K562 (cell line): ENCODE data around the gene STX3. TPM values are rescaled to one million over a fixed set of nuclear protein-coding genes. Genes with fewer than 3 reads are reported as not detected.

ENCODE experiments used
- ATAC-seq: fragments of 200-7000 bp; cut with Tn5 transposase; 3 replicates; pipeline ENCODE4 v1.9.1; 2020; ENCODE audit warnings: moderate library complexity
- BruUV-seq: library from RNA; stranded (reverse); fragments of 400-500 nt; replicated peaks from 2 replicates; lab custom pipeline; 2021; lab: Mats Ljungman, UMichigan
- CTCF ChIA-PET: fragments of 300-600 bp; formaldehyde crosslinking; extraction: SDS; loops from one replicate; lab custom pipeline; 2021; ENCODE audit warnings: low intra/inter-chr PET ratio; lab: Yijun Ruan, JAX
- POLR2A ChIA-PET: fragments of 300-600, 350-650 bp; sonication (Branson Sonifier 250); formaldehyde crosslinking; extraction: SDS; loops from one replicate; lab custom pipeline; 2021; ENCODE audit warnings: antibody characterized with exemption, inconsistent platforms; lab: Yijun Ruan, JAX
- DNase-seq, 4 experiments: peaks; one replicate each; pipeline versions ENCODE4 v3.0.0 to v3.0.0-alpha.2; 2011 to 2018; ENCODE audit warnings: low spot score in 3 of 4, mixed read lengths in 3 of 4; ENCODE audit errors: extremely low read depth in 1 of 4
- FAIRE-seq: peaks from 2 replicates; lab custom pipeline; 2011; peaks lifted over from hg19 to GRCh38; lab: Jason Lieb, UNC
- H2AFZ ChIP-seq: 2 replicates; pipeline ENCODE4 v1.6.0; 2011; ENCODE audit warnings: low read depth, low read length, control low read depth, inconsistent platforms
- H3K27ac ChIP-seq: fragments of 200-600 bp; 3 replicates; pipeline ENCODE4 v1.8.0; 2011; ENCODE audit warnings: low read depth, mild to moderate bottlenecking, control low read depth, inconsistent platforms, low read length, moderate library complexity, mixed read lengths; ENCODE audit errors: extremely low read depth
- H3K27me3 ChIP-seq, 2 experiments: fragments of 300-600 bp in 1 of 2; 2 replicates in 1 of 2; 3 replicates in 1 of 2; pipeline versions ENCODE4 v1.6.0 to v1.8.0; 2011; ENCODE audit warnings: inconsistent platforms in 2 of 2, low read length in 2 of 2, mild to moderate bottlenecking in 1 of 2, mixed read lengths in 1 of 2, moderate library complexity in 1 of 2; ENCODE audit not compliant: control insufficient read depth in 2 of 2, insufficient read depth in 2 of 2
- H3K36me3 ChIP-seq: fragments of 300-600 bp; 3 replicates; pipeline ENCODE4 v1.8.0; 2011; ENCODE audit warnings: mild to moderate bottlenecking, low read length, inconsistent platforms; ENCODE audit not compliant: control insufficient read depth, insufficient read depth
- H3K4me1 ChIP-seq, 2 experiments: fragments of 200-600 bp in 1 of 2; replicated peaks in 1 of 2; 2 replicates in 1 of 2; 3 replicates in 1 of 2; pipeline versions ENCODE4 v1.5.1 to v1.8.0; 2011; ENCODE audit warnings: inconsistent platforms in 2 of 2, low read length in 2 of 2, mild to moderate bottlenecking in 1 of 2, mixed read lengths in 1 of 2, moderate library complexity in 1 of 2; ENCODE audit not compliant: control insufficient read depth in 2 of 2, insufficient read depth in 2 of 2
- H3K4me2 ChIP-seq: 2 replicates; pipeline ENCODE4 v1.6.1; 2011; ENCODE audit warnings: low read length, control low read depth, inconsistent platforms, mixed read lengths; ENCODE audit not compliant: insufficient read depth
- H3K4me3 ChIP-seq: fragments of 200-600 bp; sonication (generic), shearing (Covaris generic); 2 replicates; pipeline ENCODE4 v1.5.1; 2016; ENCODE audit warnings: control low read depth, inconsistent platforms
- H3K79me2 ChIP-seq: fragments of 200-600 bp; 3 replicates; pipeline ENCODE4 v1.8.0; 2011; ENCODE audit warnings: low read length, inconsistent platforms; ENCODE audit not compliant: control insufficient read depth, insufficient read depth
- H3K9ac ChIP-seq, 2 experiments: 2 replicates each; pipeline versions ENCODE4 v1.6.0 to v1.6.1; 2011; ENCODE audit warnings: low read depth in 2 of 2, low read length in 2 of 2, control low read depth in 1 of 2, inconsistent platforms in 1 of 2, mild to moderate bottlenecking in 1 of 2, mixed read lengths in 1 of 2; ENCODE audit not compliant: insufficient read depth in 1 of 2
- H3K9me1 ChIP-seq: one replicate; pipeline ENCODE4 v1.6.0; 2011; ENCODE audit warnings: inconsistent platforms, mild to moderate bottlenecking, low read length, moderate library complexity; ENCODE audit not compliant: control insufficient read depth, insufficient read depth
- H3K9me3 ChIP-seq: replicated peaks from 2 replicates; pipeline ENCODE4 v1.5.1; 2011; ENCODE audit warnings: low read depth, low read length, inconsistent platforms; ENCODE audit not compliant: control insufficient read depth, insufficient read depth
- H4K20me1 ChIP-seq: replicated peaks from 2 replicates; pipeline ENCODE4 v1.6.1; 2011; ENCODE audit warnings: low read length, inconsistent platforms, mixed read lengths; ENCODE audit not compliant: control insufficient read depth, insufficient read depth
- CC2D1A ChIP-seq: fragments of 450-650 bp; IDR thresholded peaks from 2 replicates; pipeline ENCODE4 v1.6.1; 2017; ENCODE audit warnings: mild to moderate bottlenecking
- KLF16 ChIP-seq: IDR thresholded peaks from 2 replicates; pipeline ENCODE4 v1.6.1; 2016; ENCODE audit warnings: antibody characterized with exemption
- MEF2D ChIP-seq: conservative IDR thresholded peaks from 2 replicates; pipeline ENCODE4 v1.6.1; 2016; ENCODE audit warnings: low read depth, missing genetic modification characterization, missing compliant biosample characterization
- MYBL2 ChIP-seq, 2 experiments: fragments of 450-650 bp in 1 of 2; sonication (generic) in 1 of 2; formaldehyde crosslinking in 1 of 2; IDR thresholded peaks; 2 replicates each; pipeline versions ENCODE4 v1.6.1 to v1.8.1; 2017 to 2022; ENCODE audit warnings: borderline replicate concordance in 1 of 2, inconsistent platforms in 1 of 2, low read depth in 1 of 2, mild to moderate bottlenecking in 1 of 2, missing genetic modification reagents in 1 of 2, moderate library complexity in 1 of 2
- NFE2 ChIP-seq: IDR thresholded peaks from 2 replicates; pipeline ENCODE4 v1.6.1; 2014; ENCODE audit warnings: antibody characterized with exemption, low read depth
- RBM39 ChIP-seq: fragments of 200-400 bp; formaldehyde crosslinking; optimal IDR thresholded peaks from 2 replicates; pipeline ENCODE3; 2018; ENCODE audit warnings: low read depth, low read length
- TCF7 ChIP-seq: sonication (generic); IDR thresholded peaks from 2 replicates; pipeline ENCODE4 v1.6.1; 2016; ENCODE audit warnings: antibody characterized with exemption, borderline replicate concordance
- YY1 ChIP-seq, 3 experiments: IDR thresholded peaks; 2 replicates each; pipeline ENCODE4 v1.6.1; 2011; ENCODE audit warnings: low read length in 2 of 3, mild to moderate bottlenecking in 2 of 3, moderate library complexity in 2 of 3, borderline replicate concordance in 1 of 3, control low read depth in 1 of 3, low read depth in 1 of 3; ENCODE audit not compliant: insufficient read depth in 3 of 3, insufficient replicate concordance in 2 of 3, control insufficient read depth in 1 of 3, insufficient read length in 1 of 3; ENCODE audit errors: extremely low read depth in 1 of 3
- WGBS: fragments of 100-300 bp; shearing (Covaris generic); methylation state at CpG from one replicate; pipeline ENCODE4 v1.1.6; 2016; ENCODE audit warnings: low coverage, mixed read lengths; ENCODE audit not compliant: insufficient coverage; ENCODE audit errors: missing lambda C conversion rate; 5-methylcytosine and 5-hydroxymethylcytosine counted together
- in situ Hi-C: fragments of 300-500 bp; cut with MboI; formaldehyde crosslinking; loops from 4 replicates; pipeline ENCODE4 v1.15.0; 2018; ENCODE audit warnings: inconsistent platforms, mixed read lengths
- intact Hi-C: fragments of 100-400 bp; cut with micrococcal nuclease; formaldehyde crosslinking; loops from 2 replicates; pipeline ENCODE4 v1.14.2; 2022
- polyA plus RNA-seq, 8 experiments: library from polyadenylated mRNA; depleted of rRNA in 4 of 8; stranded (reverse) in 5 of 8; unstranded in 3 of 8; fragments of >200 nt; fragmentation: Nextera tagmentation in 2 of 8; fragmentation: Illumina TruSeq in 1 of 8; extraction: Ambion mirVana in 2 of 8; extraction: Trizol in 1 of 8; gene quantifications; 2 replicates each; pipeline versions ENCODE4 v1.2.1 to v1.2.3, GENCODE V29; 2011 to 2014; ENCODE audit warnings: inconsistent platforms in 1 of 8, missing spikeins in 1 of 8
- total RNA-seq, 7 experiments: library from RNA; depleted of rRNA in 6 of 7; stranded (reverse); fragments of >200 nt in 6 of 7; fragmentation: Illumina TruSeq in 2 of 7; extraction: Trizol in 2 of 7; gene quantifications; 2 replicates each; pipeline versions ENCODE4 v1.2.1 to v1.2.3, GENCODE V29; 2011 to 2021; ENCODE audit warnings: low replicate concordance in 1 of 7

The STX3 gene
- total and polyA plus RNA-seq, 9 of the 15 experiments (the other 6 are each of a cell fraction or from before 2014, with no cell fraction given) = 12.0 to 91.6 (median 48.7) TPM

DNA sequence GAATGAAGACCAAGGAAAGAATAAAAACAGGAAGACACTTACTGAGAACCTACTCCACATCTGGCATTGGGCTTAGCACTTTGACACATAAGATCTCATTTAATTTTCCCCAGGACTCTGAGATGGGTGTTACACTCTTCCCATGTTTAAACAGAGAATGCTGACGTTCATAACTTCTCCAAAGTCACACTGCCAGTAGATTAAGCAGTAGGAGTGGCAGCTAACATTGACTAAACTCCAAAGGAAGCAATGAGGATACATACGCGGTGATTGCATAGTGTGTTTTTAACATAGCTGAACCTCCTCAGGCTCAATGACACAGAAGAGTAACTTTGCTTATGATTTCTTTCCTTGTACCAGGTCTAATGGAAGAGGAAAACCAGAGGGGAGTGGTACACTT lies 27.0 kb upstream of the STX3 start:
- 67% methylated on average over 3 of the region's 3 CpGs for WGBS
- Histone ChIP-seq H3K4me1 (no peaks in the 10 kb centered on the region; a peak in 1 of 5 replicates), H3K9me1 (no peaks in the 10 kb centered on the region), H2AFZ (no peak overlapping the region), H3K36me3 (no peaks in the 10 kb centered on the region), H3K4me2 (no peak overlapping the region), H3K27ac (no peak overlapping the region), H3K9me3 (no peaks in the 10 kb centered on the region), H3K4me3 (no peak overlapping the region), H3K79me2 (no peaks in the 10 kb centered on the region), H3K27me3 (no peaks in the 10 kb centered on the region), H3K9ac (no peak overlapping the region), H4K20me1 (no peaks in the 10 kb centered on the region)
- in situ Hi-C loops (no loop called here), intact Hi-C loops (no loop called here)
- ATAC-seq (no peak), DNase-seq (no peak), FAIRE-seq (no peak)
- ChIA-PET POLR2A (no interaction called here), CTCF (no interaction called here)
- no peak for TF ChIP-seq MYBL2 (IDR thresholded peaks at IDR 0.05; ENCODE audit: low read depth)
- no peak for TF ChIP-seq MYBL2 (CRISPR knock-in tag; IDR thresholded peaks at IDR 0.05; ENCODE audit: borderline replicate concordance)
- no peak for TF ChIP-seq CC2D1A
- TF ChIP-seq MEF2D (tag) = no peak
- TF ChIP-seq KLF16 = no peak
- no peak for TF ChIP-seq TCF7
- no TSS peak for BruUV-seq

DNA sequence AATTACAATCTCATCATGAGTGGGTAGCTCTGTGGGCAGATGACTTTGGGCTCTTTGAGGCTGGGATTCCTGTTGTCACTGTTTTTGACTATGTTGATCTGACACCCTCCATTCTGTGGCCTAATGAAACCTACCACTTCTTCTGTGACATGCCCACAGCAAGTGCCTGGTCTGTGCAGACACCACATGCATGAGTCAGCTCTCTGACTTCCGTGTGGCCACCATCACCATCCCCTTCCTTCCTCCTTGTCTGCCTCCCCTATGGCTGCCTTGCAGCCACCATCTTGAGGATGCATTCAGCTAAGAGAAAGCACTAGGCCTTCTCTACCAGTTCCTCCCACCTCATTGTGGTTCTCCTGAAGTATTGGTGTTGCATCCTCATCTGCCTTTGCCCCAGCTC lies 26.3 kb upstream of the STX3 start:
- H3K9me3 ChIP-seq = no peaks in the 10 kb centered on the region
- no TSS peak for BruUV-seq
- intact Hi-C loops = no loop called here
- ChIA-PET POLR2A (no interaction called here), CTCF (no interaction called here)
- no peaks in the 10 kb centered on the region; a peak in 1 of 5 replicates for H3K4me1 ChIP-seq
- H3K9me1 ChIP-seq = no peaks in the 10 kb centered on the region
- H3K36me3 ChIP-seq = no peaks in the 10 kb centered on the region
- DNase-seq (no peak), ATAC-seq (peak; percentile 40), FAIRE-seq (no peak)
- peak overlapping the region; percentile 52 for H2AFZ ChIP-seq
- in situ Hi-C loops = no loop called here
- no peaks in the 10 kb centered on the region for H3K27me3 ChIP-seq
- WGBS = 14% methylated on average over 1 of the region's 1 CpG
- H3K9ac ChIP-seq = no peak overlapping the region
- no peaks in the 10 kb centered on the region for H3K79me2 ChIP-seq
- H3K4me2 ChIP-seq = no peak overlapping the region
- no peak overlapping the region for H3K27ac ChIP-seq
- TF ChIP-seq NFE2 = peak; percentile 52; the same call in 1 of the 2 replicates
- TF ChIP-seq YY1 (IDR thresholded peaks at IDR 0.05; ENCODE audit: borderline replicate concordance in 1 of 3, control insufficient read depth in 1 of 3, extremely low read depth in 1 of 3, insufficient read depth in 3 of 3, insufficient read length in 1 of 3, insufficient replicate concordance in 2 of 3, low read depth in 1 of 3, low read length in 2 of 3) = peak in 2 of 3 experiments; percentile 25 to 63
- no peak for TF ChIP-seq RBM39
- no peak overlapping the region for H3K4me3 ChIP-seq
- no peaks in the 10 kb centered on the region for H4K20me1 ChIP-seq
